ENCODE results near the gene ZDHHC17. TPM values are rescaled to one million over a fixed set of nuclear protein-coding genes. Genes with fewer than 3 reads are reported as not detected.
A peak's percentile ranks its signal among the peaks of the same experiment; 100 is the strongest.

The ZDHHC17 gene
- total and polyA plus RNA-seq, 2 of the 13 experiments (the other 11 are each of a cell fraction or from before 2014, with no cell fraction given), result 36.7 to 38.5 TPM

- in situ Hi-C loops (cut with HindIII; ENCODE audit: extremely low pct_ligation_motif_present, low pct_unique_long_range_greater_than_20kb), result no loop called here
Observed at GRCh38 chr12:76714415-76714814, 49.5 kb upstream of the ZDHHC17 start.

GRCh38 chr12:76714861-76715260, 49.1 kb upstream of the ZDHHC17 start:
- H3K36me3 ChIP-seq (replicated peaks in 1 of 2; ENCODE audit: control insufficient read depth in 1 of 2, insufficient read depth in 2 of 2, low read length in 2 of 2), result no peaks in the 10 kb centered on the region
- no peaks in the 10 kb centered on the region for H3K27me3 ChIP-seq (ENCODE audit: control insufficient read depth in 1 of 2, insufficient read depth in 2 of 2, low read length in 2 of 2)
- H3K4me1 ChIP-seq (ENCODE audit: insufficient read depth, low read length), result no peaks in the 10 kb centered on the region
- DNase-seq (ENCODE audit: low spot score), result no peak
- no peaks in the 10 kb centered on the region for H3K79me2 ChIP-seq (ENCODE audit: insufficient read depth, low read length)
- ChIA-PET CTCF (ENCODE audit: low intra/inter-chr PET ratio, low total read pairs) (no interaction called here), POLR2A (no interaction called here)
- WGBS (ENCODE audit: low lambda C conversion rate), result 40% methylated on average over 3 of the region's 3 CpGs
- H3K9ac ChIP-seq (ENCODE audit: insufficient read depth, low read depth, low read length), result no peak overlapping the region
- intact Hi-C loops (cut with micrococcal nuclease; ENCODE audit: unreplicated experiment) (no loop called here), in situ Hi-C loops (cut with HindIII; ENCODE audit: extremely low pct_ligation_motif_present, low pct_unique_long_range_greater_than_20kb) (no loop called here)
- H3K9me3 ChIP-seq (ENCODE audit: low read length), result no peaks in the 10 kb centered on the region
- H2AFZ ChIP-seq (ENCODE audit: low read length), result no peak overlapping the region
- BruUV-seq (replicated peaks), result no TSS peak
- no peak overlapping the region for H3K27ac ChIP-seq (ENCODE audit: extremely low read length, insufficient read depth, low read length)
- no peaks in the 10 kb centered on the region for H4K20me1 ChIP-seq (ENCODE audit: insufficient read depth, low read length)
- no peak overlapping the region for H3K4me3 ChIP-seq (replicated peaks in 1 of 3; ENCODE audit: insufficient read depth in 1 of 3, low read depth in 2 of 3, low read length in 3 of 3)
- no peak for ATAC-seq
- FAIRE-seq, result no peak
- no peak overlapping the region for H3K4me2 ChIP-seq (ENCODE audit: low read depth, low read length)
- no peak for TF ChIP-seq HMGXB3 (CRISPR knock-in tag; IDR thresholded peaks at IDR 0.05; ENCODE audit: borderline replicate concordance)
- TF ChIP-seq MEIS2 (CRISPR knock-in tag; IDR thresholded peaks at IDR 0.05), result no peak
- no peak for TF ChIP-seq ZFP82 (CRISPR knock-in tag; IDR thresholded peaks at IDR 0.05; ENCODE audit: borderline replicate concordance)
- no peak for TF ChIP-seq TCF12 (IDR thresholded peaks at IDR 0.05)
- TF ChIP-seq TCF12 (CRISPR knock-in tag; IDR thresholded peaks at IDR 0.05), result no peak
- TF ChIP-seq FOSL1 (CRISPR knock-in tag; IDR thresholded peaks at IDR 0.05; ENCODE audit: borderline replicate concordance), result no peak
- no peak for TF ChIP-seq XBP1 (CRISPR knock-in tag; IDR thresholded peaks at IDR 0.05)
- TF ChIP-seq ZSCAN12 (CRISPR knock-in tag; IDR thresholded peaks at IDR 0.05), result no peak
- no peak for TF ChIP-seq ZNF256 (CRISPR knock-in tag; conservative IDR thresholded peaks at IDR 0.05)
- no peak for TF ChIP-seq MTF2 (CRISPR knock-in tag; IDR thresholded peaks at IDR 0.05; ENCODE audit: borderline replicate concordance)
- TF ChIP-seq E2F2 (CRISPR knock-in tag; IDR thresholded peaks at IDR 0.05; ENCODE audit: borderline replicate concordance), result no peak

More at GRCh38 chr12:76714415-76714814, 49.5 kb upstream of the ZDHHC17 start:
- TF ChIP-seq ZNF564 (CRISPR knock-in tag; IDR thresholded peaks at IDR 0.05), result peak; percentile 52; the same call in 1 of the 2 replicates
- TF ChIP-seq BATF2 (CRISPR knock-in tag; IDR thresholded peaks at IDR 0.05), result no peak
- Histone ChIP-seq H3K36me3 (replicated peaks in 1 of 2; ENCODE audit: control insufficient read depth in 1 of 2, insufficient read depth in 2 of 2, low read length in 2 of 2) (no peaks in the 10 kb centered on the region), H3K79me2 (ENCODE audit: insufficient read depth, low read length) (no peaks in the 10 kb centered on the region), H4K20me1 (ENCODE audit: insufficient read depth, low read length) (no peaks in the 10 kb centered on the region), H3K9me3 (ENCODE audit: low read length) (no peaks in the 10 kb centered on the region), H2AFZ (ENCODE audit: low read length) (no peak overlapping the region), H3K9ac (ENCODE audit: insufficient read depth, low read depth, low read length) (no peak overlapping the region), H3K4me1 (ENCODE audit: insufficient read depth, low read length) (no peaks in the 10 kb centered on the region), H3K27ac (ENCODE audit: extremely low read length, insufficient read depth, low read length) (no peak overlapping the region), H3K27me3 (ENCODE audit: control insufficient read depth in 1 of 2, insufficient read depth in 2 of 2, low read length in 2 of 2) (no peaks in the 10 kb centered on the region), H3K4me2 (ENCODE audit: low read depth, low read length) (no peak overlapping the region), H3K4me3 (replicated peaks in 1 of 3; ENCODE audit: insufficient read depth in 1 of 3, low read depth in 2 of 3, low read length in 3 of 3) (no peak overlapping the region)
- DNase-seq (ENCODE audit: low spot score) (no peak), ATAC-seq (no peak), FAIRE-seq (no peak)
- intact Hi-C loops (cut with micrococcal nuclease; ENCODE audit: unreplicated experiment), result no loop called here
- ChIA-PET CTCF (ENCODE audit: low intra/inter-chr PET ratio, low total read pairs) (no interaction called here), POLR2A (no interaction called here)
- 0% methylated on average over 1 of the region's 1 CpG for WGBS (ENCODE audit: low lambda C conversion rate)
- BruUV-seq (replicated peaks), result no TSS peak

All from HepG2 (cell line).